Eye (tissue), 1 donor: ENCODE measurements around the gene MTUS2.
A peak's percentile ranks its signal among the peaks of the same experiment; 100 is the strongest.
"Not testable (repeated sequence)": the region's sequence is repeated elsewhere in the genome, so short reads cannot be mapped to it uniquely, and the experiment has no call there.

Source experiments
- DNase-seq: peaks from one replicate; pipeline ENCODE4 v3.0.0-alpha.2; 2015

The MTUS2 gene

DNA sequence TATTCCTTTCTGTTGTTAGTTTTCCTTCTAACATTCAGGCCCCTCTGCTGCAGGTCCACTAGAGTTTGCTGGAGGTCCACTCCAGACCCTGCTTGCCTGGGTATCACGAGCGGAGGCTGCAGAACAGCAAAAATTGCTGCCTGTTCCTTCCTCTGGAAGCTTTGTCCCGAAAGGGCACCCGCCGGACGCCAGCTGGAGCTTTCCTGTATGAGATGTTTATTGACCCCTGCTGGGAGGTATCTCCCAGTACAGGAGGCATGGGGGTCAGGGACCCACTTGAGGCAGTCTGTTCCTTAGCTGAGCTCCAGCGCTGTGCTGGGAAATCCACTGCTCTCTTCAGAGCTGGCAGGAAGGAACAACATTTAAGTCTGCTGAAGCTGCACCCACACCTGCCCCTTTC is 516.2 kb downstream of the MTUS2 start:
- no peak for DNase-seq

DNA sequence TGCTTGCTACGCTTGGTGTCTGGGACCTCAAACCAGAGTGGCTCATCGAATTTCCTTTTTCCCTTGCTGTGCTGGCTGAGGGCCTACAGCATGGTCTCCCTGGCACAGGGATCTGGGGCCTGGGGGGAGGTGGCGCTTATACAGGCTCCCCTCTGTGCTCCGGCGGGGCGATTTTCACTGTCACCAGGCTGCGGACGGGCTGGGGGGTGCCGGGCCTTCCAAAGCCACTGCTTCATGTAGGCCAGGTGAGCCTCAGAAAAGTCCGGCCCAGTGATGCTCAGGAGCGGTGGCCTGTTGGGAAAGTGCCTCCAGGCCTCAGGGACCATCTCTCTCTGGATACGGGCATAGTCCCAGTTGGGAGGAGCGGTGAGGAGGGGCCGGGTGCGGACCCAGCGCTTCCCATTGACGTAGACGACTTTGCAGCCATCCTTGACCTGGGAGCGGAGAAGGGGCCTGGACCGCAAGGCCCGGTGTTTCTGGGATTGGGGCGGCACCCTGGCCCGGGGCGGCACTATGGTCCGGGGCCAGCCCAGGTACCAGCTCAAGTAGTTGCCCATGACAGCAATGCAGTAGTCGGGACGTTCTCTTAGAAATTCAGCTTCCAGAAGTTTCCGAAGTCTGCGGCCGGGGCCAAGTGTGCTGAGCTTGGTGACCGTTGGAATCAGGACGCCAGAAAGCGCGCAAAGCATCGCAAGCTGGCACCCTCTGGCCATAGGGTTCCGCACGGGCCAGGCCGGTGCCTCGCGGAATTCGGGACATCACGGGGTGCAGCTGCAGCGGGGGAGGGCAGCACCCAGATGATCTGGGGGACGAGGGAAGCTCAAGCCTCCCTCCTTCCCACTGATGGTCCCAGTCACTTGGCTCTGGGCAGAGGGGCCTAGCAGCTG is 519.5 kb downstream of the MTUS2 start:
- DNase-seq = no peak

DNA sequence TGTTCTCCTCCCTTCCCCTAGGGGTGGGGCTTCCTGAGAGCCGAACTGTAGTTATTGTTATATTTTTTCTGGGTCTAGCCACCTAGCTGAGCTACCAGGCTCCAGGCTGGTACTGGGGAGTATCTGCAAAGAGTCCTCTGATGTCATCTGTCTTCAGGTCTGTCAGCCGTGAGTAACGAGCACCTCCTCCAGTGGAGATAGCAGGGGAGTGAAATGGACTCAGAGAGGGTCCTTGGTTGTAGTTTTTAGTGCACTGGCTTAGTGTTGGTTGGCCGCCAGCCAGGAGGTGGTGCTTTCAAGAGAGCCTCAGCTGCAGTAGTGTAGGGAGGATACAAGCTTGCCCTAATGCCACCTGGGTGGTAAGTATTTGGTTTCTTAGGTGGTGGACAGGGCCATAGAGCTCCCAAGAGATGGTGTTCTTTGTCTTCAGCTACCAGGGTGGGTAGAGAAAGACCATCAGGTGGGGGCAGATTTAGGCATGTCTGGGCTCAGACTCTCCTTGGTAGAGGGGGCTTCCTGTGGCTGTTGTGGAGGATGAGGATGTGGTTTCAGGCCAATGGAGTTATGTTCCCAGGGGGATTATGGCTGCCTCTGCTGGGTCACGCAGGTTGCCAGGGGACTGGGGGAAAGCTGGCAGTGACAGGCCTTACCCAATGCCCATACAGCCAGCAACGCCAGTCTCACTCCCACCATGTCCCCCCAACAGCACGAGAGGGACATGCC is 525.9 kb downstream of the MTUS2 start:
- not testable (repeated sequence) for DNase-seq

DNA sequence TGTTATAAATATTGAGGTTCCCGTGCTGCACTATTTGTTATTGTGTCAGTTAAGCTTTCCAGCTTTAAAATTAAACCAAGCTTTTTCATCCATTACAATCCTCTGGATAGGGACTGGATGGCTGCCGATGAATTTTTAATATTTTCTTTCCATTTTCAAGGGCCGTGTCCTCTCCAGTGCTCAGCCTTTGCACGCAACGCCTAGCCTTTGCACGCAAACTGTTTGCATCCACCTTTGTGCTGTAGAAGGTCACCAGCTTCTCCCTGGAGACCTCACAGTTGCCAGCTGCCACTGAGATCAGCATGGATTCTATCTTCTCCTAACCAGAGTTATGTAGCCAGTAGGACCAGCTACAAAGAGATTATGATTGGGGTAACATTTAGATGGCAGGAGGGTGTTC is 534.9 kb downstream of the MTUS2 start:
- peak; percentile 61 for DNase-seq

DNA sequence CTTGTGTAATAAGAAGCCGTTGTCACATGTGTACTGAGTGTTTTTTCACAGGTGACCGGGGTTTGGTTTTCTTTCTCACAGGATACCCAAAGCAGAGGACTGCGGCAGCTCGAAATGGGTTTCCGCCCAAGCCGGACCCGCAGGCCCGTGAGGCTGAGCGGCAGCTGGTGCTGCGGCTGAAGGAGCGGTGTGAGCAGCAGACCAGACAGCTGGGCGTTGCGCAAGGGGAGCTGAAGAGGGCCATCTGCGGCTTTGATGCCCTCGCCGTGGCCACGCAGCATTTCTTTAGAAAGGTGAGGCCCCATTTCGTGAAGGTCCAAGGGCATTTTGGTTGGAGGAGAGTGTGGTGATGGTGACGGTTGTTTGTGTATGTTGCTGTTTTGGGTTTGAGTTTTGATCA is 539.0 kb downstream of the MTUS2 start:
- DNase-seq = no peak

DNA sequence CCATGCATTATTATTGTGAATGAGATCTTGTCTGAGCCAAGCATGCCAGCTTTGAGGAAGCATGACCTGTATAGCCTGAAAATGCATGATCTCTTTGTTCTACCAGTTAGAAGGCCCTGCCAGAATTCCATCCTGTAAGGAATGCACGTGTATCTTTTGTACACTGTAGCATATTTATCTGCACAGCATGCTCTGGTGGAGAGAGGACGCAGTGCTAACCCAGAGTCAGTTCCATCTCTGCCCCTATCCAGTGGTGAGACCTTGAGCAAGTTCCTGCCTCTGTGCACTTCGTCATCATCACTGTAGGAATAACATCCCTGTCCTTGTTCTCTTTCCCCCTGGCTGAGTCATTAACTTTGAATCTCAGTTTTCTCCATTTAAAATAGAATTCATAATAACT is 541.6 kb downstream of the MTUS2 start:
- DNase-seq = no peak

DNA sequence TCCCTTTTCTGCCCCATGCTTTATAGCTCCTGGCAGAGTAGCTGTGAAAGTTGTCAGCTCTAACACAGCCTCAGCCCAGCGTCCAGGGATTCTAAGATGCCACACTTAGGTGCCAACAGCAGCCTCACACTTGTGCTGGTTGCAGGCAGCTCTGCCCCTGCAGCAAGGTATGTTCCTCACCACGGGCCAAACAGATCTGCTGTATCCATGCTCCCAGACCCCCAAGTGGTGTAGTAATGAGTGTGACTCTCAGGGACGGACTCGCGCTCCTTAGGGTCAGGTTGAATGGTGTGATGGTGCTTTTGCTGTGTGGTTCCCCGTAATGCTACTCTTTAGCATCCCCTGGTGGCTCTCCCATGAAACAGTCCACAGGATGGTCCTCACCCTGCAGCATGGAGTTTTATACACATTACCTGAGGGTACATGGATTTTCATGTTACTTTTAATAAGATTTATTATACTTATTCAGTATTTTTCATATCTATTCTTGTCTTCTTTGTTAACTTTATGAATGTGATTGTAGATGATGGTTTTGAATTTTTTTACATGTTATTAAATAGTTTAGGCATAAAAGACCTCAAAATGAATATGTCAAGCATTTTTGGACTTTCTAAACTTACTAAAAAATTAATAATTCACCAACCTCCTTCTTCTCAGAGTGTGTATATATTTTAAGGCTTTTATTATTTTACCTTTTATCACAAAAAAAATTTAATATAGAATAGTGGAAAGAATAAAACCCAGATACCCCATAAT is 542.9 kb downstream of the MTUS2 start:
- DNase-seq = peak; percentile 88

DNA sequence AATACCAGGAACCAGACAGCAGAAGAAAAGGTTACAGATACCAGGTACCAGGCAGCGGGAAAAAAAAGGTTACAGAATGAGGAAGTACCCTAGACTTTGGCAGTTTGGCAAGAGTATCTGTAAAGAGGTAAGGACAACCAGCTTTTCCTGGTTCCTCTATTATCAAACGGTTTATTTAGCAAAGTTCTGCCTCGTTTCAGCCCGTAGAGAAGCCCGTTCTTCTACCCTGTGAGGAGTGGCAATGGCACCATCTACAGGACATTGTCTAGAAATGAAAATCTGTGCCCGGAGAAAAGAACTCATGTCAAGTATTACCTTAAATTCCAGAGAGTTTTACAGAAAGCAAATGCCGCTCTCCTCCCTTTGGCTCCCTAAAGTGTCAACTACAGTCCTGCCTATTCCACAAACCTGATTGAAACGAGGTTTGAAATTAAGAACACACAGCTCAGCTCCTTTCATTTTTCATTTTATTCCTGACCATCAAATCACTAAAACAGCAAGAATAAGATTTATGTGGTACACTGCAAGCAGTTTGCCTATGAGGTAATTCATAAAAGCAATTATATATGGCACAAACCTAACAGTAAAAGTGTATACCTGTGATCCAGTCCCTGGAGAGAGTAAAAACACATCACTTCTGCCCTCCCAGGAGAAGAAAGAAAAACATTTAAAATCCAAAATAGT is 549.1 kb downstream of the MTUS2 start:
- DNase-seq = peak; percentile 79

DNA sequence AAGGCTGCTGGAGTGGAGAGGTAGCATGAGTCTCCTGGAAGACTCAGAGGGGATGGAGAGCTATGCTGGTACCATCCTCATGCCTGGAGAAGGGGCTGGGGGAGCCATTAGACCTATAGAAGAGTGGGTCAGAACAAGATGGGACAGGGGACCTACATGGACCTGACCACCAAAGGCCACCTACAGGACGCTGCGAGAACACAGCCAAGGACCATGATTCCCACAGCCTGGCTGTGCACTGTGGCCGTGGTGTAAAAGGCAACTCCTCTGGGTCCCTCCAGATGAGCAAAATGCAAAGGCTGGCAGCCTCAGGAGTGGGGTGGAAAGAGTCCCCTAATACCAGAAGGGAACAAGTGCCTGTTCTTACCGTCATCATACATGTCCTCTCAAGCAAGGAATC is 559.1 kb downstream of the MTUS2 start:
- DNase-seq = no peak

DNA sequence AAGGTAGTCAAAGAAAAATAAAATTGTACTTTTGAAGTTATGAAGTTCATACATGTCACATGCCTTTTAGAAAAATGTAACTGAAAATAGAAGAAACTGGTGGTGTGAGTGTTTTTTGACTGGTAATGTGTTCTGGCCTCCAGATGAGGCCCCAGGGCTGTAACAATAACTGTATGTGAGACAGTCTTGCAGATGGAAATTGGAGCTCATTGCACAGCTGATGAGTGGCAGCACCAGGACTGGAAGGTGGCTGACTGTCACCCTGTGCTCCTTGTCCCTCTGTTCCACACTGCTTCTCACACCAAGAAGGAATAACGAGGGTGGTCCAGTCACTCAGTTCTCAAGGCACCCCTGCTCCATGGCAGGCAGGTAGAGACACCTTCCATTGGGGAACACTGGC is 559.7 kb downstream of the MTUS2 start:
- DNase-seq = no peak

DNA sequence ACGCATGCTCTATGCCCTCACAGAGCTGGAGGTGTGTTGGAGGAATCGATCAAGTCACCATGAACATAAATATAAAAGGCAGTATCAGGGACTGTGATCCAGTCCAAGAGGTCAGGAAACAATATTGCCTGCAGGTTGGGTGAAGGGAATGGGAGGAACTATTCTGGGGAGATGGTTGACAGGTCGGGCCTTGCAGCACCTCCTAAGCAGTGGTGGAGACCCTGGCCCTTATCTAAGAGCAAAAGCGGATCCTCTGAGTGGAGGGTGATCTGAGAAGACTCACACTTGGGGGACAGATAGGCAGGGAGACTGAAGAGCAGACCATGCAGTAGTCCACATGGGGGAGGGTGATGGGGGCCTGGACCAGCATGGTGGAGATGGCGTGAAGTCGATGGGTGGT is 561.9 kb downstream of the MTUS2 start:
- DNase-seq = no peak

DNA sequence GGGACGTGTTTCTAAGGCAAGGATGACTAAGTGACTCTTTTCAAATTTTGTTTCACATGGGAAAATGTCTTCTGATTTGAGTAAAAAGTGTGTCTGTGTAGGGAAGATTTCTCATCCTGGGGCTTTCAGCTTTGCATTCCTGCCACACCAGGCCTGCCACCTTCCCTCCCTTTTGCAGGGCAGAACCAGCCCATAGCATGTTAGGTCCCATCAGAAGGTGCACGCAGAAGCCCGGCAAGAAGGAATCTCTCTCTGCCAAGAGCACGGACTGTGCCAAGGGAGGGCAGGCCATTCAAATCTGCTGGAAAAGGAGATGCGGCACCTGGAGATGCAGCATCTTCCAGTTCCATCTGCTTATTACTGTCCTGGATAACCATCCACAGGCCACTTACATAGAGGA is 563.3 kb downstream of the MTUS2 start:
- no peak for DNase-seq

DNA sequence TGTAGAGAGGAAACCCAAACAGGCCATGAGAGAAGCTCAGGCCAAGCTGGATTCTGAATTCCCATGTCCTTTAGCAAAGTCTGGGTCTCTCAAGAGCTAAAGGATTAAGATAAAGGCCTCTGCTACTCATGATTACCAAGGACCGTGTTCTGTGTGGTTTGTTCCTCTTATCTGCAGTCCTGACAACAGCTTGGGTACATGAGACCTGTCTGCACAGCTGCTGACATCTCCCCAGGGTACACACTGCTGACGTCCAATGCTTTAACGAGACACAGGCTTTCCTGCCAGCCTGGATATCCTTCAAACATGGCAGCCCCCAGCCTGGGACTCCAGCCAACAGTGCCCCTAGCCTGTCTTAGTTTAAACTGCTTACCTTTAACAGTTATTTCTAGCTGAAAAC is 564.3 kb downstream of the MTUS2 start:
- peak; percentile 63 for DNase-seq

DNA sequence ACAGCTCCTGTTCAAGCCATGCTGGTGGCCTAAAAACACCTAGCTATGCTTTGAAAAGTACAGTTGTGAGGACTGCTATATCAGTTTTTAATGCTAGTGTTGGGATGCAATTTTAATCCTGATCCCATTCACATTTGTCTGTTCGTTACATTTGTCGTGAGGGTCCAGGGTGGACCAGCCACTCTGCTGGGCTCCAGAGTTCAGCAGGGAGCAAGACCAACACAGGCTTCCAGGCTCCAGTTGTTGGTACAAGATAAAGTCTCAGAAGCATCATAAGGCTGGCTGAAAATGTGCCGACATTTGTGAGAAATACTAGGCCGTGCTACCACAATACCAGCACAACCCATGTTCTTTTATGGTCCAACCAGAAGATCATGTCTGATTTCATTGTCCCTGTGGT is 564.7 kb downstream of the MTUS2 start:
- DNase-seq = no peak

DNA sequence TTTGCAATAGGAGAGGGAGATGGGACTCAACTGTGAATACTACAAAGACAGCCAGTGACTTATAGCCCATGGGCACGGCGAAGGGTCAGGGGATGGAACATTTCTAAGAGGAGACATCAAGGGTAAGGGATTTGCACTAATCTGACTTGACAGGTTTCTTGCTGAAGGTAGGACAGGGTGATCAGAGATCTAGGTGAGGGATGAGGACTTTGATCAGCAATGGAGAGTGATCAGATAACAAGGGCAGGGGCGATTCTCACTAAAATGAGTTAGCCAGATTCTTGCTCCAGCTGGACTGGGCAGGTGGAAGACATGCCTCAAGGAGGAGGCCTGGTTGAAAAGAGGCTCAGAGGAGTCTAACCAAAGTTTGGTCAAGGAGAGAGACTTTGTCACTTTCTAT is 566.1 kb downstream of the MTUS2 start:
- peak; percentile 23 for DNase-seq

DNA sequence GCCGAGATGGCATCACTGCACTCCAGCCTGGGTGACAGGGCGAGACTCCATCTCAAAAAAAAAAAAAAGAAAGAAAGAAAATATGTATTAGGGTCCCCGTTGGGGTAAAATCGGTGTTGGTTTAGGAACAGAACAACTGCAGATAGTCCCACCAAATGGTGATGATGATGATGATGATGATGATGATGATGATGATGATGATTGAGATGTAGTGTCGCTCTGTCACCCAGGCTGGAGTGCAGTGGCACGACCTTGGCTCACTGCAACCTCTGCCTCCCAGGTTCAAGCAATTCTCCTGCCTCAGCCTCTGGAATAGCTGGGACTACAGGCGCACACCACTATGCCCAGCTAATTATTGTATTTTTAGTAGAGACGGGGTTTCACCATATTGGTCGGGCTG is 570.5 kb downstream of the MTUS2 start:
- not testable (repeated sequence) for DNase-seq

DNA sequence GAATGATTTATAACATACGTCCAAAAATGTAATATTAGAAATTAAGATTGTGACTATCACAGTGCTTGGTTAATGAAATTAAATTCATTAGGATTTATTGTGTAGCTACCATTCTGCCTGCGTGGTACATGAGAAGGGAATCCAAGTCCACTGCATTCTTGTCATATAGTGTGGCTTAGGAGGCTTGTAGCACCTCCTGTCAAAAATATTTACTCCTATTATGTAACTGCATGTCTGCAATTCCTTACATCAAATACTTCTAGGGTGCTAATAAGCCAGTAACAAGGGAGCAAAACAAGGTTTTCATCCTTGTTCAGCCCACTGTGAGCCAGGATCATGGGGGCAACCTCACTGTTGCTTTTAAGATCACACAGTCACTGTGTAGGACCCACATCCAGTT is 576.3 kb downstream of the MTUS2 start:
- no peak for DNase-seq

DNA sequence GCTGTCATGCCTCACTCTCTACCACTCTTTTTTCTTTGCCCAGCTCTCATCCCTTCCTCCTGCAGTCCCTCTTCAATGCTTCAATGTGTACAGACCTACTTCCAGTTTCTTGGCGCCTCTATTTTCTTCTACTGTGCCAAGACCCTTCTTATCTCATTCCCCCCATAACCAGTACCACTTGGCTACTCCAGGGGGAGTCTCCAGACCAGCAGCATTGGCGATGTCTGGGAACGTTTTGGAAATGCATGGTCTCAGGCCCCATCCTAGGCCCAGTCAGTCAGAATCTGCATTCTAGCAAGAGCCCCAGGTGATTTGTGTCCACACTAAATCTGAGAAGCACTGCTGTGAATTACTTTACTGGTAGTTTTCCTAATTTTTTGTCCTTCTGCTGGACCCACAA is 577.1 kb downstream of the MTUS2 start:
- DNase-seq = no peak

DNA sequence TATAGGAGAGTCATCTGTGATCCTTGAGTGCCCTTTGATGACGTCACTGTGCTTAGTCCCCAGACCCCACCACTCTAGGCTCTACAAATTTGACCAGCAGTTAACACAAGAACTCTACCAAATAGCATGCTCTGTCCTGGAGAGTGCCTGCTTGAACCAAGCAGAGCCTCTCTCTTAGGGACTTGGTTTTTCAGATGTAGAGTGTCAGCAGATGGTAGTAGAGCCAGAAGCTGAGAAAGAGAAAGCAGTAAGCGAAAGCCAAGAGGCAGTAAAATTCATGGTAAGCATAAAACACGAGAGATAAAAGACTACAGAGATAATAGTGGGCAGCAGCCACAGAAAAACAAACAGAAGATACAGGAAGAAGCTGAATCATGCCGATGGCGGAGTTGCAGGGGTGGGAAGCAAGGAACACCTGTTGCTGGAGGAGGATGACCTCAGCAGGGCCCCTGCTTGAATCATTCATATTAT is 582.1 kb downstream of the MTUS2 start:
- DNase-seq = no peak

DNA sequence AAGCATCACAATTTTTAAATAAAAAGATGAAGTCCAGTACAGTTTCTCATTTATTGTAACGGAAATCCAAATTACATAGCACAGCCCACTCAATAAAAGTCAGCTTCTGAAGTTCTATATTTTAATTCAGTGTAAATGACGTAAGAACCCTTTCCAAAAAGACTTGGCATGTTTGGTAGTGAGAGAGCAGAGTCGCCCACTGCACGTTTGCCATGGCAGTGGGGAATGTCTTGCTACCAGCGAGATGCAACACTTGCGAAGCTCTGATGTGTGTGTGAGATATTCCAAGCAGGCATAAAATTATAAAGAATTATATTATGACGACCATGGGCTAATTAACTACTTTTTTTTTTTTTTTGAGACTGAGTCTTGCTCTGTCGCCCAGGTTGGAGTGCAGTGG is 585.3 kb downstream of the MTUS2 start:
- no peak for DNase-seq

DNA sequence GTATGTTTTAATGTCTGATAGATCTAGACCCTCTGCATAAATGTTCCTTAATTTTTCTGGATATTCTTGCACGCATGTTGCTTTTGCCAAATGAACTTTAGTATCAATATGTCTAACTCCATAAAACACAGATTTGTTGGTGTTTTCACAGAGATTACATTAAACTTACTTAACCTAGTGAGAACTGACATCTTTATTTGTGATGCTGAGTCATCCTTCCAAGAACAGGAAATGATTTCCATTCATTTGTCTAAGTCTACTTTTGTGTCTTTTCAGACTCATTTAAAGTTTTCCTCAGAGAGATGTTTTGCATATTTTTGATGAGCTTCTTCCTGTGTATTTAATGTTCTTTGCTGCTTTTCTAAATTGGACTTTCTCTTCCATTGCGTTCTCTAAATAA is 591.3 kb downstream of the MTUS2 start:
- DNase-seq = no peak

DNA sequence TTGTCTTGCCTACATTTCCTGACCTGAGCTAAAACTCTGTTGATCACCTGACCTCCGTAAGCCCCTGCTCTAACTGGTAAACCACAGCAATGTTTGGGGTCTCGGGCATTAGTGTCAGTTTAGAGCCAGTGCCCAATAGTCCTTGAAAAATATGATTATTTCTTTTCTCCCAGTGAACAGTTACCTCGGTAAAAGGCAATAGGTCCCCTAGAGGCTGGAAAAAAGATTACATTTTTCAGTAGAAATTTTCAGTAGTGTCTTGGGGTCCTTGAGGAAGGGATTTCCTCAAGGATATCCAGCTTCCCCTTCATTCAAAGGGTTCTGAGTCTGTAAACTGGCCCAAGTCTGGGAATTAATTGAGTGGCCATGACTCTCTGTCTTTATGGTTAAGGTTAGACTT is 597.9 kb downstream of the MTUS2 start:
- no peak for DNase-seq

DNA sequence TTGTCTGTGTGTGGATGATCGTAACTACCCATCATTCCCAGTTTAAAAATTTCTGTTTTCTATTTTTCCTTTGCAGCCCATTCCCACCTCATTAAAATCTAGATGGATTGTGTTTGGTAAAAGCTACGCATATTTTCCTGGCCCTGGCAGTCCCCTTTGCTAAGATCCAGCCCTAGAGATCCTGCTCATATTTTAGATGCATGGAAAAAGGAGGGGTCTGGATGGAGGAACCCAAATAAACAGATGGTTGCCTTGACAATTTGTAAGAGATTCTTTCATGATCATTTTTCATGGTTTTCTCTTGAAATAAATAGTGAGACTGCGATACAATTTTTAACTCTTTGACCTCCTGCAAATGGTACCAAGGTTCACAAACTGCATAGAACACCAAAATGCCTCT is 601.0 kb downstream of the MTUS2 start:
- DNase-seq = no peak
